ENCODE results near the gene SQSTM1.
"Not testable (repeated sequence)": the region's sequence is repeated elsewhere in the genome, so short reads cannot be mapped to it uniquely, and the experiment has no call there.

SQSTM1 gene

GRCh38 chr5:179820483-179821297 lies at the start of gene SQSTM1:
Gene SQSTM1 (plus strand): TSS chr5:179820905. CDS start chr5:179820937, 32 bp downstream.
- DNase-seq (ENCODE audit: low spot score), result peak; percentile 84

GRCh38 chr5:179771311-179771895 lies 49.3 kb upstream of the SQSTM1 start:
- DNase-seq (ENCODE audit: low spot score), result no peak

- no peak for DNase-seq (ENCODE audit: low spot score)
These were observed 48.4 kb upstream of the SQSTM1 start for GRCh38 chr5:179772351-179772750.

DNA sequence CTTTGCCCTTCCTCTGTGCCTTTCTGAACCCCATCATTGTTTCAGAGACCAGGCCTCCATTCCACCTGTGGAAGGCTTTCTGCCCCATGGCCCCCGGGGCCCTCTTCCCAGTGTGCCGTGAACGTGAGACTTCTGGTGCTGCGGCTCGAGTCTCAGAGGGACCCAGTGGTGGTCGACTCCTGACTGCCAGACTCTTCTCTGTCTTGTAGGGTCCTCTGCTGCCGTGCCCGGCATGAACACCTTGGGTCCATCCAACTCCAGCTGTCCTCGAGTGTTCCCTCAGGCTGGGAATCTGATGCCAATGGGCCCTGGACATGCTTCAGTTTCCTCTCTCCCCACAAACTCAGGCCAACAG lies 47.0 kb upstream of the SQSTM1 start:
- no peak for DNase-seq (ENCODE audit: low spot score)

DNA sequence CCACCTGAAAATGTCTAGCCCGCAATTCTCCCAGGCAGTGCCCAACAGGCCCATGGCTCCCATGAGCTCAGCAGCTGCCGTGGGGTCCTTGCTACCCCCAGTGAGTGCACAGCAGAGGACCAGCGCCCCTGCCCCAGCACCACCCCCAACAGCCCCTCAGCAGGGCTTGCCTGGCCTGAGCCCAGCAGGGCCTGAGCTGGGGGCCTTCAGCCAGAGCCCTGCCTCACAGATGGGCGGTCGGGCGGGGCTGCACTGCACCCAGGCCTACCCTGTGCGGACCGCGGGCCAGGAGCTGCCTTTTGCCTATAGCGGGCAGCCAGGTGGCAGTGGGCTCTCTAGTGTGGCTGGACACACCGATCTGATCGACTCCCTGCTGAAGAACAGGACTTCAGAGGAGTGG lies 46.3 kb upstream of the SQSTM1 start:
- DNase-seq (ENCODE audit: low spot score), result no peak

DNA sequence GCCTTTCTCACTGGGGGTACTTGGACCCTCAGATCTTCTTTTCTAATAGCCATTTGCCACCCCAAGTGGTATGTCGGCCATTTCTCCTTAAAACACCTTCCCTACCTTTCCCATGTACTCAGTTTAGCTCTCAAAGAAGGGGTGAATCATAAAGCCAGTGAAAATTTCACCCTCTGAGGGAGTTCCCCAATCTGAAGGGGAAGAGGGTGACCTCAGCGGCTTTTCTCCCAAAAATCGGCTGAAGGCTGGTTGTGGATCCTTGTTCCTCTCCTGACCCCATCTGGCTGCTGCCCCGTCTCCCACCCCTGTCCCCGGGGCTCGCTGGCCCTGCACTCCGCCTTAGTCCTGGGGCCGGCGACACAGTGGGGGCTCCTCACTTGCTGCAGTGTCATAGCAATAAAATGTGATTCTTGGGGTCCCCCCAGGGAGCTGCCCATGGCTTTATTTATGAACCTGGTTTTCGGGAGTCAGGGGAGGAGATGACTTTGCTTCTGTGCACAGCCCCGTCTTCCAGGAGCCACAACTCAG lies 44.2 kb upstream of the SQSTM1 start:
- no peak for DNase-seq (ENCODE audit: low spot score)

DNA sequence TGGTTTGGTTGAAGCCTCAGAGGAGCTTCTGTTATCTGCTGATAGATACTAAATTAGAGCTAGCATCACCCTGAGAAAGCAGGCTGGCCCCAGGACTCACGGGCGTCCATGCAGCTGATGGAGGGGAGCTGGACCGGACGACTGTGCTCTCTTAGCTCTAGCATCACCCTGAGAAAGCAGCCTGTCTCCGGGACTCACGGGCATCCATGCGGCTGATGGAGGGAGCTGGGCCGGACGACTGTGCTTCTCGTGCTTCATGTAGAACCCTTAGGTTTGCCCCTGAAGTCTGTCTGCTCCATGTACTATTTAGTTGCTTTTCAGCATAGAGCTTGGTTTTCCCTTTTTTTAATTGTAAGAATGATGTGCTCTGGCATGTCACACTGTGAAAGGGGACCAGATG lies 43.2 kb upstream of the SQSTM1 start:
- DNase-seq (ENCODE audit: low spot score), result no peak

- no peak for DNase-seq (ENCODE audit: low spot score)
These were observed 42.8 kb upstream of the SQSTM1 start for GRCh38 chr5:179777909-179778308.

- DNase-seq (ENCODE audit: low spot score), result no peak
These were observed 42.1 kb upstream of the SQSTM1 start for GRCh38 chr5:179778591-179778990.

- DNase-seq (ENCODE audit: low spot score), result no peak
These were observed 40.9 kb upstream of the SQSTM1 start for GRCh38 chr5:179779826-179780225.

DNA sequence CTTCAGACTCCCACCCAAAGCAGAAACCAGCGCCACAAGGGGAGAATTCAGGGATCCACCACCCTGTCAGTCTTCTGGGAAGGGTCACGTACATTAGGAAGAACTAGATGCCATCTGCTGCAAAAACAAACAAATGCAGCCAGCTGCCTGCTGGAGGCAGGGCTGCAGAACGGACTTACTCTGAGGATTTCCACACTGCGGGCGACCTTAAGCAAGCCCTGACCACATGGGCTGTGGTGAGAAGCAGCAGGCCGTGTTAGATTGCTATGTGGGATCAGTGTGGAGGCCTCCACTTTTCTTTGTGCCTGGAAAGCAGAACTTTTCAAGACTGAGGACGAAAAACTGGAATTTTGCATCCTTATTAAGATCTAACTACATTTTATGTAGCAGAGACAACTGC lies 40.3 kb upstream of the SQSTM1 start:
- no peak for DNase-seq (ENCODE audit: low spot score)

- no peak for DNase-seq (ENCODE audit: low spot score)
These were observed 38.9 kb upstream of the SQSTM1 start for GRCh38 chr5:179781846-179782245.

DNA sequence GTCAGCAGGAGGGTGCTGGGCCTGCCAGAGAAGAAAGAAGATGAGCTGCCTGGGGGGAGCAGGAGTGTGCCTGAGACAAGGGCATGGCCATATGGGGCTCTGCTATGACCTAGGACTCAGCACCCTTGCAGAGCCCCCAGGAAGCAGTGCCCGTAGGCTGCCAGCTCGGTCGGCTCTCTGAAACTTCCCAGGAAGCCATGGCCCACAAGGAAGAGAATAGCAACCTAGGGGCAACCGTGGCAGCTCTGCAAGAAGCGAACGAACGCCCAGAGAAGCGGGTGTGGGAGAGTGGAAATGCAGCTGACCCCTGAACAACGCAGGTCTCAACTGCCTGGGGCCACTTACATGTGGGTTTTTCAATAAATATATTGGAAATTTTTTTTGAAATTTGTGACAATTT lies 37.6 kb upstream of the SQSTM1 start:
- no peak for DNase-seq (ENCODE audit: low spot score)

- no peak for DNase-seq (ENCODE audit: low spot score)
These were observed 33.8 kb upstream of the SQSTM1 start for GRCh38 chr5:179786861-179787260.

DNA sequence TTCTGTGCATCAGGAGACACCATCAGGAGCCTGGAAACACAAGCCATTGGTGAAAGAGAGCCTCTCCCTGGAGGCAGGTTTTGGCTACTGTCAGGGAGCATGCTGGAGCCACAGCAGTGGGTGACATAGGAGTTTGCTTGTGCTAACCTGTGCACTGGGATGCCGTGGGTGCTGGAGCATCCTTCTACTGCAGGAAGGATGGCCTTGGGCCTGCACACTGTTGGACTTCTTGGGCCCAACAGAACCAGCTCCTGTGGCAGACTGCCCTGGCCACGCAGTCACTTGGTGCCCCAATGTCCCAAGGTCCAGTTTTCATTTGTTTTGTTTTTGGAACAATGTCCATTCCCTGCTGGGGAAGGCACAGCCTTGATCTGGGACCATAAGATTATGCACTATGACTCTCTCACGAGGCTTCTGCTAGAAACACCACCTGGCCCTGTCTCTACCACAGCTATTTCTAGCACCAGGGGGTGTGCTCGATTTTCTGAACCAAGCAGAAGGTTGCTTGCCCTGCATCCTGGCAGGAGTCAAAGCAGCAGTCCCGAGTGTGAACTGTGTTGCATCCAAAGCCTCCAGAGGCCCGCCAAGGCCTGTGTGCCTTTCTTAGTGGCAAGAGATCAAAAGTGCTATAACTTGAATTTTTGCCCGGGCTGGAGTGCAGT lies 32.4 kb upstream of the SQSTM1 start:
- DNase-seq (ENCODE audit: low spot score), result no peak

DNA sequence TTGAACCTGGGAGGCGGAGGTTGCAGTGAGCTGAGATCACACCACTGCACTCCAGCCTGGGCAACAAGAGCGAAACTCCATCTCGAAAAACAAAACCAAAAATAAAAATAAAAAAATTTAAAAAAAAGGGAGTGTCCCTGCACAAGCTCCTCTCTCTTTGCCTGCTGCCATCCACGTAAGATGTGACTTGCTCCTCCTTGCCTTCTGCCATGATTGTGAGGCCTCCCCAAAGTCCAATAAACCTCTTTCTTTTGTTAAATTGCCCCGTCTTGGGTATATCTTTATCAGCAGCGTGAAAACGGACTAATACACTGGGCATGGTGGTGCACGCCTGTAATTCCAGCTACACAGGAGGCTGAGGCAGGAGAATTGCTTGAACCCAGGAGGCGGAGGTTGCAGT lies 31.4 kb upstream of the SQSTM1 start:
- not testable (repeated sequence) for DNase-seq (ENCODE audit: low spot score)

GRCh38 chr5:179791881-179792611 lies 28.7 kb upstream of the SQSTM1 start:
- no peak for DNase-seq (ENCODE audit: low spot score)

DNA sequence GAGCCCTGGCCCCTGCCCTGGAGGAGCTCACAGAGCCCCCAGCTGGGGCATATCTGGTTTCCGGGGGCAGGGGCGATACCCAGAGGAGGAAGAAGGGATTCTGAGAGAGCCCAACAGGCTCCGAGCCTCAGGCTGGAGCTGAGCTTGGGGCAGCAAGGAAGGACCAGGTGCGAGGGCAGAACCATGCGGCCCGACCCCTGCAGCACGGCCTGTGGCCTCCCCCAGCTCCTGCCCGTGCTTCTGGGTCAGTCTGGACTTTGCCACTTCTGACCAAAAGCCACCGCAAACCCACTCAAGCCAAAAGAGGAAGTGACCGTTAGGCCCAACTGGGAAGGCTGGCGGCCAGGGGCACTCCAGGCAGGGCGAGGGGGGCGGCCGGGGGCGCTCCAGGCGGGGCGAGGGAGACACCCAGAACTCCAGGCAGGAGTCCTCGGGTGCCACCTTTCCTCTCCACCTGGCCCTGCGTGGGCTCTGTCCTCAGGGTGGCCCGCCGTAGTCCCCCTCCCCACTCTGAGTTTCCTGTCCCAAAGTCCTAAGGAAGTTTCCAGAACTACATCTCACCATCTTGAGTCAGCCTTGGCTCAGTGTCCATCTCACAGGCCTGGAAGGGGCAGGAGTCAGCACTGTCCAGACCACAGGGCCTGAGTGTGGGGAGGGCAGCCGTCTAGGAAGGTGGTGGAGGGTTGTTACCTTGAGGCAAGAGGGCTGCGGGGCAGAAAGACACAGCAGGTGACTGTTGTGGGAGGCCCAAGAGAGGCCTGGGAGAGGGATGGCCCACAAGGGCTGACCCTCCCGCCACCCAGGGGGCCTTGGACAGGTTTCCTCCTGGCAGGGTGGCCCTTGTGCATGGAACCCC lies 27.9 kb upstream of the SQSTM1 start:
- DNase-seq (ENCODE audit: low spot score), result no peak

DNA sequence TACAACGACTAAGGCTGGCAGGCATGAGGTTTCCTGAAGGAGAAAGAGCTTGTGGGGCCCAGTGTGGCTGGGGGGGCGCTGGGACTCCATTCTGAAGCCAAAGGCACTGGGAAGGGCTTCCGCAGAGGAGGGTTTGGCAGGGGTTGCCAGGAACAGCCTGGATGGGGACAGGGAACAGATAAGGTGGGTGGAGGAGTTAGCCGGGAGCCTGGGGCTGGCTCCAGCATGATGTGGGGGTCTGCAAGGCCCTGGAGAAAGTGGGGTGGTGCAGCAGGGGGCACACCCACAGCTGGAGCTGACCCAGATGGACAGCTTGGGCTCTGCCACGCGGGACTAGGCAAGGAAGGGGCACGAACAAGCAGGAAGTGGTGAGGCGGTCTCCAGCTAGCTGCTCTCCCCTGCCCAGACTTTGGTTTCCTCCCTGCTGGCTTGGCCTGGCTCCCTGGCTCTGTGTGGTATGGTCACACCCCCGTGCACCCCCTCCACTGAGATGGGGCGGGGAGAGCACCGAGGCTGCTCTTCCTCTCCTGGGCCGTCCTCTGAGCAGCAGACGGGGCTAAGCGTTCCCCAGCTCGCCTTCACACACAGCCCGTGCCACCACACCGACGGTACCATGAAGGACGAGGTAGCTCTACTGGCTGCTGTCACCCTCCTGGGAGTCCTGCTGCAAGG lies 27.1 kb upstream of the SQSTM1 start, which contains the start of gene LTC4S:
Gene LTC4S, plus strand, starts transcription at position 519 of the 672 bp plus-strand sequence. Its CDS starts 95 bp downstream, at position 614.
- no peak for DNase-seq (ENCODE audit: low spot score)

GRCh38 chr5:179794171-179794570 lies 26.5 kb upstream of the SQSTM1 start:
- no peak for DNase-seq (ENCODE audit: low spot score)

DNA sequence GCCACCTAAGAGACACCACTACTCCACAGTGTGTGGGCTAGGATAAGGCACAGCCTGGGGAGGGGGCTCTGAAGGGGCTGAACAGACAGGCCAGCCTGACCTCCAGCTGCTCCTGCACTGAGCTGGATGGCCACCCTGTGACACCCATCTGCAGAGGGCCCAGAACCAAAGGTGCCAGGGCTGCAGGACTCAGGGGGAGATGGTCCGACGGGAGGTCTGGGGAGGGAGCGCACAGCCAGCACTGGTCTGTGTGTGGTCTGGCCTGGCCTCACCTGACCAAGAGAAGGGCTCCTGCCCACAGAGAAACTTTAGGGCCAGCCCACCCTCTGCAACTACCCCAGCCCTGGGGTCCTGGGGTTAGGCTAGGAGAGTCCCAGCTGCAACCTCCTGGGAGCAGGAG lies 26.1 kb upstream of the SQSTM1 start:
- no peak for DNase-seq (ENCODE audit: low spot score)
